Loucy (cell line): ENCODE results near the gene DENND10.
"Not testable (repeated sequence)": the region's sequence is repeated elsewhere in the genome, so short reads cannot be mapped to it uniquely, and the experiment has no call there.

ENCODE experiments used
- H2AFZ ChIP-seq: fragments of 200-600 bp; sonication (generic); 2 replicates; pipeline ENCODE4 v1.6.0; 2016; ENCODE audit warnings: antibody characterized with exemption, mild to moderate bottlenecking, low read length, moderate library complexity
- H3F3A ChIP-seq: fragments of 200-600 bp; 2 replicates; pipeline ENCODE4 v1.6.0; 2016; ENCODE audit warnings: antibody characterized with exemption, low read depth, mild to moderate bottlenecking
- H3K27me3 ChIP-seq: fragments of 200-600 bp; sonication (generic); 2 replicates; pipeline ENCODE4 v1.6.1; 2014; ENCODE audit warnings: low read length, mild to moderate bottlenecking; ENCODE audit not compliant: insufficient read depth, poor library complexity, severe bottlenecking
- H3K36me3 ChIP-seq: fragments of 200-600 bp; sonication (generic); 2 replicates; pipeline ENCODE4 v1.6.1; 2016; ENCODE audit warnings: low read length; ENCODE audit not compliant: insufficient read depth
- H3K4me1 ChIP-seq: fragments of 200-600 bp; sonication (generic); 2 replicates; pipeline ENCODE4 v1.5.1; 2014; ENCODE audit warnings: low read length, mild to moderate bottlenecking; ENCODE audit not compliant: insufficient read depth, poor library complexity, severe bottlenecking
- H3K4me2 ChIP-seq: fragments of 200-600 bp; sonication (generic); 2 replicates; pipeline ENCODE4 v1.6.0; 2014; ENCODE audit warnings: antibody characterized with exemption, low read length, low read depth, mild to moderate bottlenecking; ENCODE audit not compliant: poor library complexity, severe bottlenecking
- H3K4me3 ChIP-seq: fragments of 200-600 bp; sonication (generic); 2 replicates; pipeline ENCODE4 v1.5.1; 2014; ENCODE audit warnings: low read length, mild to moderate bottlenecking, mixed read lengths; ENCODE audit not compliant: poor library complexity, severe bottlenecking
- H3K79me2 ChIP-seq: fragments of 200-600 bp; sonication (generic); 2 replicates; pipeline ENCODE4 v1.6.1; 2014; ENCODE audit warnings: low read length; ENCODE audit not compliant: insufficient read depth
- H3K9ac ChIP-seq: fragments of 200-600 bp; sonication (generic); 2 replicates; pipeline ENCODE4 v1.6.0; 2014; ENCODE audit warnings: mild to moderate bottlenecking, low read depth, low read length, moderate library complexity; ENCODE audit not compliant: poor library complexity, severe bottlenecking
- H3K9me2 ChIP-seq: fragments of 200-600 bp; sonication (generic); replicated peaks from 2 replicates; pipeline ENCODE4 v1.6.1; 2016; ENCODE audit warnings: low read depth, low read length, mixed read lengths
- H3K9me3 ChIP-seq: fragments of 200-600 bp; sonication (generic); 2 replicates; pipeline ENCODE4 v1.6.1; 2014; ENCODE audit warnings: mild to moderate bottlenecking, antibody characterized with exemption, low read length, low read depth; ENCODE audit not compliant: insufficient read depth
- H4K20me1 ChIP-seq: fragments of 200-600 bp; sonication (generic); 2 replicates; pipeline ENCODE4 v1.6.0; 2014; ENCODE audit warnings: antibody characterized with exemption, low read length, mild to moderate bottlenecking; ENCODE audit not compliant: insufficient read depth, poor library complexity, severe bottlenecking
- CTCF ChIP-seq: fragments of 200-600 bp; sonication (generic); conservative IDR thresholded peaks from 2 replicates; pipeline ENCODE4 v1.5.1; 2014; ENCODE audit warnings: mild to moderate bottlenecking, antibody characterized with exemption, low read length
- EZH2phosphoT487 ChIP-seq: fragments of 200-600 bp; IDR thresholded peaks from 2 replicates; pipeline ENCODE4 v1.6.1; 2018; ENCODE audit warnings: antibody characterized with exemption, mild to moderate bottlenecking, moderate library complexity, borderline replicate concordance

DENND10 gene

GRCh38 chr10:119137878-119138277 is 34.0 kb downstream of the DENND10 start:
- not testable (repeated sequence) for H3K27me3 ChIP-seq, H3K9ac ChIP-seq, H3K9me3 ChIP-seq, H3K4me2 ChIP-seq, H3K4me1 ChIP-seq, H3K79me2 ChIP-seq, H2AFZ ChIP-seq, H4K20me1 ChIP-seq, H3K4me3 ChIP-seq, H3F3A ChIP-seq, H3K36me3 ChIP-seq, H3K9me2 ChIP-seq
- peak; percentile 28 for TF ChIP-seq CTCF

GRCh38 chr10:119138346-119139306 is 34.7 kb downstream of the DENND10 start:
- H3K9me3 ChIP-seq = no peaks in the 10 kb centered on the region
- H3K27me3 ChIP-seq = no peaks in the 10 kb centered on the region
- no peaks in the 10 kb centered on the region for H3K36me3 ChIP-seq
- H3K4me2 ChIP-seq = no peak overlapping the region
- no peaks in the 10 kb centered on the region for H3F3A ChIP-seq
- H3K9ac ChIP-seq = no peak overlapping the region
- H3K4me3 ChIP-seq = no peak overlapping the region
- H3K9me2 ChIP-seq = no peaks in the 10 kb centered on the region
- H2AFZ ChIP-seq = no peak overlapping the region
- H4K20me1 ChIP-seq = no peaks in the 10 kb centered on the region
- H3K79me2 ChIP-seq = no peaks in the 10 kb centered on the region
- TF ChIP-seq EZH2phosphoT487 = no peak
- TF ChIP-seq CTCF = no peak
- peaks cover 2% of the 10 kb centered on the region for H3K4me1 ChIP-seq

GRCh38 chr10:119139464-119140067 is 35.7 kb downstream of the DENND10 start:
- H3K4me2 ChIP-seq = no peak overlapping the region
- TF ChIP-seq CTCF (peak; percentile 78), EZH2phosphoT487 (no peak)

More at GRCh38 chr10:119139464-119140067, 35.7 kb downstream of the DENND10 start:
- Histone ChIP-seq H3K4me1 (no peaks in the 10 kb centered on the region), H3K36me3 (no peaks in the 10 kb centered on the region), H2AFZ (no peak overlapping the region), H3K9me3 (no peaks in the 10 kb centered on the region), H3K9ac (no peak overlapping the region), H3K4me3 (no peak overlapping the region), H4K20me1 (no peaks in the 10 kb centered on the region), H3K9me2 (no peaks in the 10 kb centered on the region), H3K27me3 (no peaks in the 10 kb centered on the region), H3F3A (no peaks in the 10 kb centered on the region), H3K79me2 (no peaks in the 10 kb centered on the region)
